ENCODE results near the gene DOCK11.

- TF ChIP-seq POLR2A (IDR thresholded peaks at IDR 0.05; ENCODE audit: extremely low read depth, insufficient read length) (no peak), CTCF (IDR thresholded peaks at IDR 0.05; ENCODE audit: low read depth, low read length) (no peak), MYC (IDR thresholded peaks at IDR 0.05; ENCODE audit: low read depth, low read length) (no peak)
These were observed 53.2 kb downstream of the DOCK11 start for GRCh38 chrX:118548841-118549240.

All from NB4 (cell line).